GM18907 (cell line): Measurements from ENCODE around the gene PTPN23.

Experiments
- ATAC-seq: cut with Tn5 transposase; IDR thresholded peaks from one replicate; pipeline ENCODE4 v1.9.1; 2021; ENCODE audit warnings: mild to moderate bottlenecking, moderate library complexity; ENCODE audit not compliant: unreplicated experiment

PTPN23 gene

DNA sequence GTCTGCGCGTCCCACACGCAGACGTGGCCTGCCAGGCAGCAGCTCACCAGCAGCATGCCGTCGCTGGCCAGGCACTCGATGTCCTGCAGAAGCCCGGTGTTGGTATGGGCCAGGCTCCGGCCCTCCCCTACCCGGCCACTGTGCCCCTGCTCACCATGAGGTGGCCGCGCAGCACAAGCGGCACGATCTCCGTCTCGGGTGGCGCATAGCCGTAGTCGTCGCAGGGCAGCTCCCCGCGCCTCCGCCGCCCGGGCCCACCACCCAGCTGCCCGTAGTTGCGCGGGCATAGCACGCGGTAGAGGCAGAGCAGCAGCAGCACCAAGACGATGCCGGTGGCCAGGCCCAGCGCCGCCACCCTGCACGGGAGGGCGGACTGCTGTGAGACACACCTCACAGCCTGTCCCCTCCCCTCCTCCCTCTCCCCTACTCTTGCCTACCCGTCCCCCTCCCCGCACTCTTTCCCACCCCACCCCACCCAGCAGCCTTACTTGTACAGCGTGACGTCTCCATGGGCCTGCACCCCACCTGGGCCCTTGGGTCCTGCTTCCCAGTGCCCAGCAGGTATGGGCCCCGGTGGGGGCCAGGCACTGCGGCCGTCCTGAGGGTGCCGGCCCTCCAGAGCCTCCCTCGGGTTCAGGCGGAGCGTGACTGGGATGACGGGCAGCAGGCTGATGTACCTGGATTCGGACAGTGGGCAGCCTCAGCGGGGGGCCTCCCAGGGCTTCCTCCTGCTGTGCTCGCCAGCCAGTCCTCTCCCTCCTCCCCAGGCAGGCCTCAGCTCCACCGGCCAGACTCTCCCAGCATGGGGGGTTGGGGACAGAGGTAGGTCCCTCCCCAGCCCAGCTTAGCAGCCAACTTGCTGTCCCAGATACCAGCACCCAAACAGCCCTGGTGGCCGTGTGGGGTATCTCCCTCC is 37.6 kb downstream of the PTPN23 start:
- ATAC-seq, result no peak

GRCh38 chr3:47419083-47420043 is 38.5 kb downstream of the PTPN23 start:
- no peak for ATAC-seq

GRCh38 chr3:47420044-47420430 is 39.2 kb downstream of the PTPN23 start:
- ATAC-seq, result no peak

DNA sequence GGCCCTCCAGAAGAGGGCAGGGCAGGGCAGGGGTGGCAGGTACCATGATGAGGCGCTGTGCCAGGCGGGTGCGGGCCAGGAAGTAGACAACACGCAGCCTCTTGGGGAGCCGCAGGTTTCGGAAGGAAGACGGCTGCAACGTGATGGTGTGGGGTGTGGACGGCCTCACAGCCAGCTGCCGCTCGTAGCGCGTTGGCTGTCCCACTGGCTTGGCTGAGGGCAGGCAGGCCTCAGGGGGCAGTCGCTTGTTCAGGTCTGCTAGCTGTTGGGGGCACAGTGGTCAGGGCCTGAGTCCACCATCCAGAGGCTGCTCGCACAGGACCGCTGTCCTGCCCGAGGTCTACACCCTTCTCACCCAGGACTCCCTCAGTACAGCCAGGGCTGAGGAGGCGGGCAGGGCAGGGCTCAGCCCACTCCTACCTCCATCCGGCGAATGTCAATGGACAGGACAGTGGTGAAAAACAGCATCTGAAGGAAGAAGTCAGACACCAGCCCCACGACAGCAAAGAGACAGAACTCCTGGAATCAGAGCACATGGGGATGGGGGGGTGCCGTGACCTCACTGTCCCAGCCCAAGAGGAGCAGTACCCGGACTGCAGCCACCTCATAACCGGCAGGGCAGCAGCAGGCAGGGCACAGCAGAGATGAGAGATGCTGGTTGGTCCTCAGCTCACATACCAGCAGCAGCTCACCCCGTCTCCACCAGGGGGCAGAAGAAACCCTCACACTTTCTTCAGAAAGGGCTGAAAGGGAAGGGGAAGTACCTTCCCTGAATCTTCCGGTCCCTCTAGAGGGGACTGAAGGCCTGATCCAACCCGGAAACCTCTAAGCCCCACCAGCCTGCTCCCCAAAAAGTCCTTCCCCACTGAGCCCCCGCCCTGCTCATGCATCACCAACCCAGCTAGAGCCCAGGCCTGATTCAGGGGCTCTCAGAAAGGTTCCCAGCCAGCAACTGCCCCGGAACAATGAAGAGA is 40.0 kb downstream of the PTPN23 start:
- ATAC-seq, result peak; percentile 68

GRCh38 chr3:47421741-47422649 is 41.2 kb downstream of the PTPN23 start:
- ATAC-seq, result no peak

- no peak for ATAC-seq
Measured at GRCh38 chr3:47422743-47423142, 41.9 kb downstream of the PTPN23 start.

DNA sequence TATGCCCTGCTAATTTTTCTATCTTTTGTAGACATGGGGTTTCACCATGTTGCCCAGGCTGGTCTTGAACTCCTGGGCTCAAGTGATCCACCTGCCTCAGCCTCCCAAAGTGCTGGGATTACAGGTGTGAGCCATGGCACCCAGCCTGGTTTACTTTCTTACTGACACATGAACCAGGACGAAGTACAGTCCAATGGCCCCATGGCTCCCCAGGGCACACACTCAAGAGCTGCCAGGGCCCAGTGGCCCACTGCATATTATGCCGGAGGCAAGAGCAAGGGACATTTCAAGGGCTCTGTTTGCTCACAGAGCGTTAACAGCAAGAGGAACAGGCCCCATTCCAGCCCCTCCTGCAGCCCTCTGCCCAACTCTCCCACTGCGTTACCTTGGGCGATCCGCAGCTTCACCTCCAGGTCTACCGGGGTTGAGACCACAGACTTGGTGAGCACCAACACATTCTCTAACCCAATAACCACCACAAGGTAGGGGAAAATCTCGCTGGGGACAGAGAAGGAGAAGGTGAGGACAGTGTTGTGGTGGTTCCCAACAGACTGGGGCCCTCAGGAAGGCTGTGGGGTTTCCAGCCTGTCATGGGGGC is 42.8 kb downstream of the PTPN23 start:
- no peak for ATAC-seq

GRCh38 chr3:47424434-47425382 is 43.9 kb downstream of the PTPN23 start:
- no peak for ATAC-seq

GRCh38 chr3:47425383-47425778 is 44.6 kb downstream of the PTPN23 start:
- no peak for ATAC-seq

- ATAC-seq, result no peak
Measured at GRCh38 chr3:47425959-47426358, 45.1 kb downstream of the PTPN23 start.

GRCh38 chr3:47427866-47428265 is 47.0 kb downstream of the PTPN23 start:
- no peak for ATAC-seq

DNA sequence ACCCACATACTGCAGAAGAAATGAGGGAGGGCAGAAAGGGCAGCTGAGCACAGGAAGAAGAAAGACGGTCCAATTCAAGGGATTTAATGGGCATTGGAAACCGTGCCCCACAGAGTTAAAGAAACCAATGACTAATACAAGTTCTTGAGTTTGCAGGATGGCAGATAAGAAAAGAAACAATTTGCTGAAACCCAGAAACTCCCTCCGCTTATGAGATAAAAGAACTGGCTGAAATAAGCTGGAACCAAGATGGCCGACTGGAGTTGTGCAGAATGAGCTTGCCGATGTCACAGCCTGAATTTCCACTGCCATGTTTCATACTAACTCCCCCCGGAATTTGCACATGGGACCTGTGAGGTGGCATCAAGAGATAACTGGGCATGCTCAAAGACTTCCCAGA is 47.8 kb downstream of the PTPN23 start:
- no peak for ATAC-seq

DNA sequence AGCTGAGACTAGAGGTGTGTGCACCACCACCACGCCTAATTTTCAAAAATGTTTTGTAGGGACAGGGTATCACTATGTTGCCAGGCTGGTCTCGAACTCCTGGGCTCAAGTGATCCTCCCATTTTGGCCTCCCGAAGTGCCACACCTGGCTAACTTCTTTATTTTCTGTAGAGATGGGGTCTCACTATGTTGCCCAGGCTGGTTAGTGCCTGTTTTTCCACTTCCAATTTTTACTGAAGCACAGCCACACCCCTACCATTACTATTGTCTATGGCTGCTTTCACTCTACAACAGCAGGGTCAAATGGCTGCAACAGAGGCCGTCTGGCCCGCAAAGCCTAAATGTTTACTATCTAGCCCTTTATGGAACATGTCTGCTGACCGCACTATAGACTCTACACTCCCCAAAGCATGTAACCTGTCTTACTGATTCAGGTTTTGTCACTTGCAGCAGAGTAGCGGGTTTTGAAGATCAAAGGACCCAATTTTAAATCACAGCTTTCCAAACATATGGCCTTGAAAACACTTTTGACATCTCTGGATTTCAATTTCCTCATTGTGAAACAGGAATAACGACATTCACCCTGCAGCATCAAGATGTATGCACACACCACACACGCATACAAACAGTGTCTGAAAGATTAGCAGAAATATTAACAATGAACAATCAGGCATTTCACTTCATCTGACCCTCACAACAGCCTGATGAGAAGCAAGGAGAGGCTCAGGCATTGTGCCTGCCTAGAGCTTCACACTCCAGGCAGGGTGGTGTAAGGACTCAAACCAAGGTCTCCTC is 48.9 kb downstream of the PTPN23 start:
- no peak for ATAC-seq

DNA sequence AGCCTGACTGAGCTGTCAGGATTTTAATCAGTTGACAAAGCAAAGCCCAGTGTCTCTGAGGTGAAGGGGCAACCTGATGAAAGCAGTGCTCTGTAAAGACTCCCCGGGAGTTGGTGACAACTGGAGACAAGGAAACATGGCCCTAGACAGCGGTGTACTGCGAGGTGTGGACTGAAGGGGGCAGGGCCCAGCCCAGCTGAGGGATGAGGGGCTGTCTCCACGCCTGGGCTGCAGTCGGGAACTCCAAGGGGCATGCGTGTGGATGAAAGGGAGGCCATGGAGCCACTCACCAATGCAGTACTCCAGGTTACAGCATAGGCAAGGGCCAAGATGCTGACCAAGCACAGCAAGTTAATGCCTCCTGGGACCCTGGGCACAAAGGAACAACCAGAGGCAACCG is 49.8 kb downstream of the PTPN23 start:
- ATAC-seq, result no peak

DNA sequence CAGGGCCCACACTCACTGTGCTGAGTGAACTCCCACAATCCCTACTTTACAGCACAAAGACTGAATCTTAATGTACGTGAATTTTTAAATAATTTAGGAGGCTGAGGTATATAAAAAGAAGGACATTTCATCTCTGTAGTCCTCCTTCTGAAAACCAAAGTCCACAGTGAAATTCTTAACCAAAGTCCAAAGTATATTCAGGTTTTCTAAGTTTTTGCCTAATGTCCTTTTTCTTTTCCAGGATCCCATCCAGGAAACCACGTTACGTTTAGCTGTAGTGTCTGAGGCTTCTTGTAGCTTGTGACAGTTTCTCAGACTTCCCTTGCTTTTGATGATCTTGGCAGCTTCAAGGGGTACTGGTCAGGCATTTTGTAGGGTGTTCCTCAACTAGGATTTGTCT is 50.4 kb downstream of the PTPN23 start:
- no peak for ATAC-seq

- no peak for ATAC-seq
Measured at GRCh38 chr3:47432673-47433072, 51.9 kb downstream of the PTPN23 start.

- no peak for ATAC-seq
Measured at GRCh38 chr3:47433796-47434195, 53.0 kb downstream of the PTPN23 start.
